Liver (tissue), 3 donors: ENCODE measurements around the gene ARL14EP.

Experiments used
- CTCF ChIP-seq: fragments of 150-350 bp; IDR thresholded peaks from 2 replicates; pipeline ENCODE4 v1.5.1; 2017; ENCODE audit warnings: improper control_type of control experiment, low read depth, low read length; ENCODE audit not compliant: missing input control
- EGR1 ChIP-seq, 2 donors: IDR thresholded peaks; 2 replicates each; pipeline ENCODE4 v1.6.1; 2016 to 2018; ENCODE audit warnings: antibody characterized with exemption in 2 of 2, low read depth in 2 of 2
- GABPA ChIP-seq, 2 donors: IDR thresholded peaks in 1 of 2; conservative IDR thresholded peaks in 1 of 2; 2 replicates each; pipeline ENCODE4 v1.6.1; 2016; ENCODE audit warnings: antibody characterized with exemption in 2 of 2, mild to moderate bottlenecking in 1 of 2, moderate library complexity in 1 of 2
- HNF4A ChIP-seq, 2 donors: conservative IDR thresholded peaks; 2 replicates each; pipeline ENCODE4 v1.6.1; 2016; ENCODE audit warnings: antibody characterized with exemption in 2 of 2, mild to moderate bottlenecking in 2 of 2
- JUND ChIP-seq, 2 donors: IDR thresholded peaks; 2 replicates each; pipeline ENCODE4 v1.6.1; 2016; ENCODE audit warnings: antibody characterized with exemption in 2 of 2
- MAX ChIP-seq: IDR thresholded peaks from 2 replicates; pipeline ENCODE4 v1.6.1; 2016; ENCODE audit warnings: antibody characterized with exemption
- RAD21 ChIP-seq, 2 donors: IDR thresholded peaks; 2 replicates each; pipeline ENCODE4 v1.6.1; 2016; ENCODE audit warnings: antibody characterized with exemption in 2 of 2, mild to moderate bottlenecking in 2 of 2
- REST ChIP-seq: IDR thresholded peaks from 2 replicates; pipeline ENCODE4 v1.6.1; 2016; ENCODE audit warnings: antibody characterized with exemption, mild to moderate bottlenecking
- SP1 ChIP-seq: IDR thresholded peaks from 2 replicates; pipeline ENCODE4 v1.6.1; 2018; ENCODE audit warnings: antibody characterized with exemption, mild to moderate bottlenecking
- TAF1 ChIP-seq: conservative IDR thresholded peaks from 2 replicates; pipeline ENCODE4 v1.6.1; 2016; ENCODE audit warnings: antibody characterized with exemption, mild to moderate bottlenecking
- YY1 ChIP-seq: IDR thresholded peaks from 2 replicates; pipeline ENCODE4 v1.6.1; 2016; ENCODE audit warnings: antibody characterized with exemption, mild to moderate bottlenecking
- ZBTB33 ChIP-seq: IDR thresholded peaks from 2 replicates; pipeline ENCODE4 v1.6.1; 2016; ENCODE audit warnings: antibody characterized with exemption
- donor health status: healthy.
- donor health status: healthy.

GRCh38 chr11:30380846-30381245 is 57.9 kb downstream of the ARL14EP start:
- TF ChIP-seq CTCF (no peak), SP1 (no peak), HNF4A (conservative IDR thresholded peaks at IDR 0.05) (no peak), REST (no peak), MAX (no peak), EGR1 (IDR thresholded peaks at IDR 0.05; ENCODE audit: low read depth in 2 of 2) (no peak), TAF1 (no peak), GABPA (IDR thresholded peaks at IDR 0.05 in 1 of 2, conservative IDR thresholded peaks at IDR 0.05 in 1 of 2) (no peak), ZBTB33 (no peak), RAD21 (IDR thresholded peaks at IDR 0.05) (no peak), YY1 (no peak), JUND (IDR thresholded peaks at IDR 0.05) (no peak)
